Pons (tissue), 1 donor: ENCODE data around the gene SEMA7A.
"Not testable (repeated sequence)": the region's sequence is repeated elsewhere in the genome, so short reads cannot be mapped to it uniquely, and the experiment has no call there.

ENCODE experiments used
- DNase-seq: peaks from one replicate; pipeline ENCODE4 v3.0.0-alpha.2; 2016; ENCODE audit warnings: low spot score

SEMA7A gene

DNA sequence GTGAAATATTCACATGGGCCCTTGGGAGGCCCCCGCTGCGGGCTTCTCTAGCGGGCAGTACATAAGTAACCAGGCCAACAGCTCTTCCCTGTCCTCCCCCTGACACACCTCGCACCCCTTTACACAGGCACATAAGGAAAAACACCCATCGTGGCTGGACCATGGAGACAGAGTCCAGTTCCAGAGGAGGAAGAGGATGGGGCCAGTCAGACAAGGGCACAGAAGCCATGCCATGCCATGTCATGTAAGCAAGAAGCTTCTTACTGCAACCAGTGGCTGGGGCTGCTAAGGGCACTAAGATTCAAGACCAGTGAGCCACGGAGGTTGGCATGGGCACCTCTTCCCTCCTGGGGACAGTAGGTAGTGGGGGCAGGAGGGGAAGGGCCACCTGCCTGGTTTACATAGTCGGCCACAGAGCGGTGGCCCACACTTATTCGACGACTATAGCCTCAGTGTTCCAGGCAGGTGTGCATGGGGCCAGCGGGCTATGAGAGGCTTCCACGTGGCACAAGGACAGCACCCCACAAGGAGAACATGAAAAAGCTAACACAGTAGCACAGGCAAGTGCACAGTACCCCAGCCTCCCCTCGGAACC lies 60.6 kb downstream of the SEMA7A start:
- DNase-seq, result no peak

DNA sequence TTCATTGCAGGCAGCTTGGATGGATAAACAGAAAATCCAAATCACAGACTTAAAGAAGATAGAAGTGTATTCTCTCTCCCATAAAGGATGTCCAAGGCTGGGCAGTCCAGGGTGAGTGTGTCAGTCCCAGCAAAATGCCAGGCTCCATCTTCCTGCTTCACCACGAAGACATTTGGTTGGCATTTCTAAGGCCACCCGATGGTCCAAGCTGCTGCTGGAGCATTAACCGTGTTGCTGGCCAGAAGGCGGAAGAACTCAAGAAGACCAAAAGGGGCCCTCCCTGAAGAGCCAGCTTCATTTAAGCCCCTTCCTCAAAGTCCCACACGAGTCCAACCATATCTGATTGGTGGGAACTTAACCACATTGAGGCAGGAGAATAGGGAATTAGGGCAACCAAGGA lies 63.3 kb downstream of the SEMA7A start:
- DNase-seq, result no peak

DNA sequence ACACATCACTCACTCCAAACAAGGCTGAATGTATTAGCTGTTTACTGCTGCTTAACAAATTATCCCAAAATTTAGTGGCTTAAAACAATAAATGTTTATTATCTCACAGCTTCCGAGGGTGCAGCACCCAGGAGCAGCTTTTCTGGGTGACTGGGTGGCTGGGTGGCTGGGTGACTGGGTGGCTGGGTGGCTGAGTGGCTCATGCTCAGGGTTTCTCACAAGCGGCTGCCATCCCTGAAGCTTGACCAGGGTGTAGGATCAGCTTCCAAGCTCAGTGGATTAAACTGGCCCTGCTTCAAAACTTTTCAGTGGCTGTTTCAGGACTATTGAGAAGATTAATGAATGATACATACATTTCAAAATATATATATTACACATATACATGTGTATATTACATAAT lies 64.0 kb downstream of the SEMA7A start:
- DNase-seq, result no peak

DNA sequence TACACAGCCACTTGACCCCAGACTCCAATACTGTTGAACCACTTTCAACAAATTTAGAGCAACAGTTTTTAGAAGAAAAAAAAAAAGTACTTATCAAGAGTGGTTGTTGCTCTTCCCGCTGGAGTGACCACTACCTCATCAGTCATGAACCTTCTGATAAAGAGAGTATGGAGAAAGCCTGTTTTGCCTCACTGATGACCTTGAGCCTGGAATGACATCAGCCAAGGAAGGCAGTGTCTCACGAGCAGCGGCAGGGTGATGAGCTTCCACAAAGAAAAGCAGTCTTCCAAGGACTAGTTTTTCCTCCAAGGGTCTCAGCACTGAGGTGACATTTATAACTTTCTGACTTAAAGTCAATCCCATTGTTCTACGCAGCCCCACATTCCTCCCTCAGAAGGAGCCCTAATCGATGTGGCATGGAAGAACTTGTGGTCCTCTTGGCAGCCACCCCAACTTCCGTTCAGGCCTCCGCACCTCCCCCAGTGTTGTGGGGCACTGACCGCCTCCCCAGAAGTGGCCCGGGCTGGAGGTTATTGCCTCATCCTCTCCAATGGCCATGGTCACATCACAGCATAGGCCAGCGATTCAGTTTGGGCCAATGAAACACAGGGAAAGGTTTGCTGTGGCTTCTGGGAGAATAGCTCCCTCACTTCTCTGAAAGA lies 64.5 kb downstream of the SEMA7A start:
- DNase-seq, result no peak

DNA sequence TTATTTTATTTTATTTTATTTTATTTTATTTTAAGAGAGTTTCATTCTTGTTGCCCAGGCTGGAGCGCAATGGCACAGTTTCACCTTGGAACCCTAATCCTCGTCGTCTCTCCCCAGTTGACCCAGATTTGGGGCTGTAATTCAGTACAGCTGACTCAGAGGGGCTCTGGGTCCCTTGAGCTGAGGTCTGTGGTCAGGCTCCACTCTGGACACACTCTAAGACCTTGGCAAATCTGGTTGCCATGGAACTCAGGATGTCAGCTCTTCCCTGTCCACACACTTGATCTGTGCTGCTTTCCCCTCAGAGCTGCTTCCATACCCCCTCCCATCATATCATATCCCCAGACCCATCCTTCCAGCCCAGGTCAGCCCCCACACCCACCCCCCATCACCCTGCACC lies 65.6 kb downstream of the SEMA7A start:
- no peak for DNase-seq

DNA sequence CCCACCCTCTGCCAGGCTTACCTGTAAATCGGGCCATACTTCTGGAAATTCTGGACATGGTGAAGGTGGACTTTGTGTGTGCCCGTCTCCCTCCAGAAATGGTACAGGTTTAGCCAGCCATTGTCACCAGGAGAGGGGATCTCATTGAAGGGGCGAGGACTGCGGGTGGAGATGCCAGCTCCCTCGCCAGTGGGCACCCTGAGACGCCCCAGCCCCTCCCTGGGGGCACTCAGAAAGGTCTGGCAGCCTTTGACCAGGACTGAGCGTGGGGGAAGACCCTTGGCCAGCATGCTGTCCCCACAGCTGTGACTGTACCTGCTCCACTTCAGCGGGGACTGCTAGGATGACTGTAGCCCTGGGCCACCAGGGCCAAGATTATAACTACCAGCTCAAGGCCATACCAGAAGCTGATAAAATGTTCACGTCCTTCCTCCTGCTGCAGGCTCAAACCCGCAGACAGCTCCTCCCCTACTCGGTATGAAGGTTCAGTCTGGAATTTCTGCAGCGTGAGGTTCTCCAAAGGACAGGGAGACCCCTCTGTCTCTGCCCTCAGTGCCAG lies 66.4 kb downstream of the SEMA7A start, which contains the start of gene CYP11A1:
TSS of gene CYP11A1 (minus strand) at position 351 of the 559 bp plus-strand sequence. CDS start at position 290, 61 bp downstream.
- no peak for DNase-seq

DNA sequence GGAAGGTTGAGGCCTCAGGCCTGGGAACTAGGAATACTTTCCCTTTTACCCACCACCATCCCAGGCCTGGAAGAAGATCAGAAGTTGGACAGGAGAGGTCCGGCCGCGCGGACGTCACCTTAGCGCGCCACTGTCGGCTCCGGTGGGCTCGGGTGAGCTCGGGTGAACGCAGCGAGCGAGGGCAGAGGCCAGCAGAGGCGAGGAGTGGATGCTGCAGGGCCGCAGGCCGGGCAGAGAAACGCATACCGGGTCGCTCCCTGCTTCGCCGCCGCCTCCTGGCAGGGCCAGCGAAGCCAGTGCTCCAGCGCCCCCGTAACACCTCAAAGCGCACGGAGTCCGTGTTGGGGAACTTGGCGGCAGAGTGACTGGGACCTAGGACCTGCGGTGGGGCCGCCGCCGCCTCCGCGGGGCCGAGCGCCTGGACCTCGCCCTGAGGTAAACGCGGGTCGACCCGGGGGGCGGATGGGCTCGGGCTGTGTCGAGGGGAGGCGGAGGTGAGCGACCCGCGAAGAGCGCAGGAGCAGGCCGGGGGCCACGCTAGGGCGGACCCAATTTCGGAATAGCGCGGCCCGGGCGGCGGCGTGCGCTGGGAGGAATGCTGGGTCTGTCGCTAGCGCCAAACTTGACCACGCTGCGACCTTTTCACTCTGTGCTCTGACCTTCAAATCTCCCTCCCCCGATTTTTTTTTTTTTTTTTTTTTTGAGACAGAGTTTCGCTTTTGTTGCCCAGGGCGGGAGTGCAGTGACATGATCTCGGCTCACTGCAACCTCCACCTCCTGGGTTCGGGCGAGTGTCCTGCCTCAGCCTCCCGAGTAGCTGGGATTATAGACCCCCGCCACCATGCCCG lies 67.9 kb downstream of the SEMA7A start:
- DNase-seq, result no peak

DNA sequence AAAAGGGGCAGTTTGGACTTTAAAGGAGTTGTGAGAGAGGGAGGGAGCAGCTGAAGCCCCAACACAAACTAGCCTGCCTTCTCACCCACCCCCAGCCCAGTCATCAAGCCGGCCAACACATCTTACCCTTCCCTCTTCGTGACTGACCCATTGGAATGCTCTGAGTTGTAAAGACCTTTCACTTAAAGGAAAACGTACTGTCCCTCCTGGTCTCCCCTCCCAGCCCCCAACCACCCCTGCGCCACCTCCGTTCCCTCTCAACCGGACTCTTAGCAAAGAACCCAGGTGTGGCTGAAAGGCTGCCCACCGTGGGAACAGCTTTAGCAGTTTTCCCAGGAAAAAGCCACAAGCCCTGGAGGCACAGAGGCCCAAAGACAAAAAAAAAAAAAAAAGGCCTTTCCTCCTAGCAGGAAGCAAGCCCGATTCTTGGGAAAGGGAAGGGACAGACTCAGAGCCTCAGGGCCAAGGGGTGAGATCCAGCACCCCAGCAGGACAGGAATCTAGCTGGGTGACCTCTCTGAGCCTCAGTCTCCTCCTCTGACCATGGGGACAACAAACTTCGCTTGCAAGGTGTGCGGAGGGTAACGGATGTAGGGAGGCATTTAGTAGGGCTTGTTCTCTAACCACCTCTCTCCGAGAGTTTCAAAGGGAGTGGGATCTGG lies 68.7 kb downstream of the SEMA7A start:
- no peak for DNase-seq

DNA sequence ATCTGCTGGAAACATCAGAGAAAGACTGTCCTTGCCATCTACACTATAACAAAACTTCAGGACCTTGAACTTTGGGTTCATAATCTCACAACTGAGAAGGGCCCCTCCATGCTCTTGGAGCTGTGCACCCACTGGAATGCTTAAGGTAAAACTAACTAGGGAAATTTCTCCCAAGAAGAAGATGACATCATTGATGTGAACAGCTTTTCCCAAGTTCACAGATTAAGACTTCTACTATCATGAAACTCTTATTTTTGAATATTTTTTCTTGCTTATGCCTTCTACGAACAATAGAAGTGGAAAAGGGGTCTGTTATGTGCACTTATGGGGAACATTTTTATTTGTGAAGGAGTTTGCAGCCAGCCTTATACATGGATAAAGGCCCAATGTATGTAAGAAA lies 71.3 kb downstream of the SEMA7A start:
- DNase-seq, result no peak

DNA sequence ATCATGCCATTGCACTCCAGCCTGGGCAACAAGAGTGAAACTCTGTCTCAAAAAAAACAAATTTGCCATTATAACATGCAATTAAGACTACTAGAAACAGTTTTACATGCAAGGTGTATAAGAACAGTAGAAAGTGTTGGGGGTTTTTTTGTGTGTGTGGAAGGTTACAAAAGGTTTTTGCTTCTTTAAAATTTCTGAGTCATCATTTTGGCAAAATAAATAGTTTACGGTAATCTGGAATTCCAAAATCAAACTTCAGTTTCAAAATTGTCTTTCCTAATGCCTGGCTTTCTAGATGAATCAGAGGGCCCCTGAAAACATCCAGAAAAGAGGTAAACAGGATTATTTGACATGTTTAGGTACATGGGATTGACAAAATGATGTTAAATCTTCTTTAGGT lies 72.9 kb downstream of the SEMA7A start:
- DNase-seq, result not testable (repeated sequence)

DNA sequence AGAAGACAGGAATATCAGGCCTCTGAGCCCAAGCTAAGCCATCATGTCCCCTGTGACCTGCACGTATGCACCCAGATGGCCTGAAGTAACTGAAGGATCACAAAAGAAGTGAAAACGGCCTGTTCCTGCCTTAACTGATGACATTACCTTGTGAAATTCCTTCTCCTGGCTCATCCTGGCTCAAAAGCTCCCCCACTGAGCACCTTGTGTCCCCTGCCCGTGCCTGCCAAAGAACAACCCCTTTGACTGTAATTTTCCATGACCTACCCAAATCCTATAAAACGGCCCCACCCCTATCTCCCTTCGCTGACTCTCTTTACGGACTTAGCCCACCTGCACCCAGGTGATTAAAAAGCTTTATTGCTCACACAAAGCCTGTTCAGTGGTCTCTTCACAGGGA lies 74.4 kb downstream of the SEMA7A start:
- DNase-seq, result not testable (repeated sequence)
